H1 (cell line): ENCODE data around the gene TNFAIP1. TPM values are rescaled to one million over a fixed set of nuclear protein-coding genes. Genes with fewer than 3 reads are reported as not detected.

Experiments
- BCL11A ChIP-seq, 2 experiments: IDR thresholded peaks; one replicate each; pipeline ENCODE4 v1.6.1; 2011; ENCODE audit warnings: low read depth in 2 of 2, low read length in 2 of 2, mild to moderate bottlenecking in 2 of 2
- polyA plus RNA-seq, 7 experiments: library from polyadenylated mRNA; depleted of rRNA in 3 of 7; stranded (reverse) in 5 of 7; unstranded in 2 of 7; fragments of >200 nt in 5 of 7; fragments of 200-250 nt in 2 of 7; gene quantifications; 1 replicate in 5 of 7; 2 replicates in 1 of 7; 4 replicates in 1 of 7; pipeline versions ENCODE4 v1.2.1 to v1.2.3, GENCODE V29; 2011 to 2013; ENCODE audit warnings: missing spikeins in 2 of 7, mixed read lengths in 2 of 7
- total RNA-seq: library from RNA; stranded (reverse); fragmentation: NEBNext Ultra II Directional; extraction: Animal tissue kit (Norgen Biotek cat#: 25700); gene quantifications from 2 replicates; pipeline ENCODE4 v1.2.1, GENCODE V29; 2021
- TF ChIP-seq, protein P1 (sequence below): fragments of 300-600 bp; sonication (generic); IDR thresholded peaks from 2 replicates; pipeline ENCODE4 v1.7.1; 2012; ENCODE audit warnings: low read length, moderate library complexity, mild to moderate bottlenecking, inconsistent platforms; ENCODE audit not compliant: insufficient replicate concordance

TNFAIP1 gene
- total and polyA plus RNA-seq, 2 of the 8 experiments (the other 6 are each of a cell fraction or from before 2014, with no cell fraction given): 16.9 to 19.5 TPM

DNA sequence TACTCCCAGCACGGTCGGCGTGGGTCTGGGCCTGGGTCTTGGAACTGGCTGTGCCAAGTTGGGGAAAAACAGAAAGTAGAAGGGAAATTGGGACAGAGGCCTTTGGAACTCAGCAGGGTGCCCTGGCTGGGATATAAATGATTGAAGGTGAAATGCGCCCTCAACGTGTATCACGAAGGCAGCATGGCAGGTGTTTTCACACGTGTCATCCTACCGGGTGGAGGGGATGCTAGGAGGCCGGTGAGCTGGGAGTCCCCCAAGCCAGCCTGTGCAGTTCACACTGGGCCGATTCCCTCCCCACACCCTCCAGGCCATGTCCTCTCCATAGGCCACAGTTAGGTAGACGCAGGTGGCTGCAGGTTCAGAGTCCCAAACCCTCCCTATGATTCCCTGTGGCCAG is 6.0 kb downstream of the TNFAIP1 start (continued):
- TF ChIP-seq, protein P1, sequence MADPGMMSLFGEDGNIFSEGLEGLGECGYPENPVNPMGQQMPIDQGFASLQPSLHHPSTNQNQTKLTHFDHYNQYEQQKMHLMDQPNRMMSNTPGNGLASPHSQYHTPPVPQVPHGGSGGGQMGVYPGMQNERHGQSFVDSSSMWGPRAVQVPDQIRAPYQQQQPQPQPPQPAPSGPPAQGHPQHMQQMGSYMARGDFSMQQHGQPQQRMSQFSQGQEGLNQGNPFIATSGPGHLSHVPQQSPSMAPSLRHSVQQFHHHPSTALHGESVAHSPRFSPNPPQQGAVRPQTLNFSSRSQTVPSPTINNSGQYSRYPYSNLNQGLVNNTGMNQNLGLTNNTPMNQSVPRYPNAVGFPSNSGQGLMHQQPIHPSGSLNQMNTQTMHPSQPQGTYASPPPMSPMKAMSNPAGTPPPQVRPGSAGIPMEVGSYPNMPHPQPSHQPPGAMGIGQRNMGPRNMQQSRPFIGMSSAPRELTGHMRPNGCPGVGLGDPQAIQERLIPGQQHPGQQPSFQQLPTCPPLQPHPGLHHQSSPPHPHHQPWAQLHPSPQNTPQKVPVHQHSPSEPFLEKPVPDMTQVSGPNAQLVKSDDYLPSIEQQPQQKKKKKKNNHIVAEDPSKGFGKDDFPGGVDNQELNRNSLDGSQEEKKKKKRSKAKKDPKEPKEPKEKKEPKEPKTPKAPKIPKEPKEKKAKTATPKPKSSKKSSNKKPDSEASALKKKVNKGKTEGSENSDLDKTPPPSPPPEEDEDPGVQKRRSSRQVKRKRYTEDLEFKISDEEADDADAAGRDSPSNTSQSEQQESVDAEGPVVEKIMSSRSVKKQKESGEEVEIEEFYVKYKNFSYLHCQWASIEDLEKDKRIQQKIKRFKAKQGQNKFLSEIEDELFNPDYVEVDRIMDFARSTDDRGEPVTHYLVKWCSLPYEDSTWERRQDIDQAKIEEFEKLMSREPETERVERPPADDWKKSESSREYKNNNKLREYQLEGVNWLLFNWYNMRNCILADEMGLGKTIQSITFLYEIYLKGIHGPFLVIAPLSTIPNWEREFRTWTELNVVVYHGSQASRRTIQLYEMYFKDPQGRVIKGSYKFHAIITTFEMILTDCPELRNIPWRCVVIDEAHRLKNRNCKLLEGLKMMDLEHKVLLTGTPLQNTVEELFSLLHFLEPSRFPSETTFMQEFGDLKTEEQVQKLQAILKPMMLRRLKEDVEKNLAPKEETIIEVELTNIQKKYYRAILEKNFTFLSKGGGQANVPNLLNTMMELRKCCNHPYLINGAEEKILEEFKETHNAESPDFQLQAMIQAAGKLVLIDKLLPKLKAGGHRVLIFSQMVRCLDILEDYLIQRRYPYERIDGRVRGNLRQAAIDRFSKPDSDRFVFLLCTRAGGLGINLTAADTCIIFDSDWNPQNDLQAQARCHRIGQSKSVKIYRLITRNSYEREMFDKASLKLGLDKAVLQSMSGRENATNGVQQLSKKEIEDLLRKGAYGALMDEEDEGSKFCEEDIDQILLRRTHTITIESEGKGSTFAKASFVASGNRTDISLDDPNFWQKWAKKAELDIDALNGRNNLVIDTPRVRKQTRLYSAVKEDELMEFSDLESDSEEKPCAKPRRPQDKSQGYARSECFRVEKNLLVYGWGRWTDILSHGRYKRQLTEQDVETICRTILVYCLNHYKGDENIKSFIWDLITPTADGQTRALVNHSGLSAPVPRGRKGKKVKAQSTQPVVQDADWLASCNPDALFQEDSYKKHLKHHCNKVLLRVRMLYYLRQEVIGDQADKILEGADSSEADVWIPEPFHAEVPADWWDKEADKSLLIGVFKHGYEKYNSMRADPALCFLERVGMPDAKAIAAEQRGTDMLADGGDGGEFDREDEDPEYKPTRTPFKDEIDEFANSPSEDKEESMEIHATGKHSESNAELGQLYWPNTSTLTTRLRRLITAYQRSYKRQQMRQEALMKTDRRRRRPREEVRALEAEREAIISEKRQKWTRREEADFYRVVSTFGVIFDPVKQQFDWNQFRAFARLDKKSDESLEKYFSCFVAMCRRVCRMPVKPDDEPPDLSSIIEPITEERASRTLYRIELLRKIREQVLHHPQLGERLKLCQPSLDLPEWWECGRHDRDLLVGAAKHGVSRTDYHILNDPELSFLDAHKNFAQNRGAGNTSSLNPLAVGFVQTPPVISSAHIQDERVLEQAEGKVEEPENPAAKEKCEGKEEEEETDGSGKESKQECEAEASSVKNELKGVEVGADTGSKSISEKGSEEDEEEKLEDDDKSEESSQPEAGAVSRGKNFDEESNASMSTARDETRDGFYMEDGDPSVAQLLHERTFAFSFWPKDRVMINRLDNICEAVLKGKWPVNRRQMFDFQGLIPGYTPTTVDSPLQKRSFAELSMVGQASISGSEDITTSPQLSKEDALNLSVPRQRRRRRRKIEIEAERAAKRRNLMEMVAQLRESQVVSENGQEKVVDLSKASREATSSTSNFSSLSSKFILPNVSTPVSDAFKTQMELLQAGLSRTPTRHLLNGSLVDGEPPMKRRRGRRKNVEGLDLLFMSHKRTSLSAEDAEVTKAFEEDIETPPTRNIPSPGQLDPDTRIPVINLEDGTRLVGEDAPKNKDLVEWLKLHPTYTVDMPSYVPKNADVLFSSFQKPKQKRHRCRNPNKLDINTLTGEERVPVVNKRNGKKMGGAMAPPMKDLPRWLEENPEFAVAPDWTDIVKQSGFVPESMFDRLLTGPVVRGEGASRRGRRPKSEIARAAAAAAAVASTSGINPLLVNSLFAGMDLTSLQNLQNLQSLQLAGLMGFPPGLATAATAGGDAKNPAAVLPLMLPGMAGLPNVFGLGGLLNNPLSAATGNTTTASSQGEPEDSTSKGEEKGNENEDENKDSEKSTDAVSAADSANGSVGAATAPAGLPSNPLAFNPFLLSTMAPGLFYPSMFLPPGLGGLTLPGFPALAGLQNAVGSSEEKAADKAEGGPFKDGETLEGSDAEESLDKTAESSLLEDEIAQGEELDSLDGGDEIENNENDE: no peak
- no peak for TF ChIP-seq BCL11A (IDR thresholded peaks at IDR 0.05; ENCODE audit: low read depth in 2 of 2, low read length in 2 of 2)
